Stimulated activated CD8-positive, alpha-beta memory T cell treated with anti-CD3 and anti-CD28 coated beads, Interleukin-15, amount 100 ng/mL, for 24 hours (primary cell): Measurements from ENCODE around the gene TRPC6.
"Not testable (repeated sequence)": the region's sequence is repeated elsewhere in the genome, so short reads cannot be mapped to it uniquely, and the experiment has no call there.

Experiments used
- DNase-seq: peaks from one replicate; pipeline ENCODE4 v3.0.0-alpha.2; 2020; ENCODE audit warnings: low read depth

TRPC6 gene

GRCh38 chr11:101448881-101449442 lies 134.8 kb downstream of the TRPC6 start:
- DNase-seq = no peak

GRCh38 chr11:101446726-101447125 lies 137.1 kb downstream of the TRPC6 start:
- no peak for DNase-seq

GRCh38 chr11:101446238-101446637 lies 137.6 kb downstream of the TRPC6 start:
- DNase-seq = no peak

- no peak for DNase-seq
These were observed 138.0 kb downstream of the TRPC6 start for GRCh38 chr11:101445761-101446160.

- DNase-seq = no peak
These were observed 139.0 kb downstream of the TRPC6 start for GRCh38 chr11:101444851-101445250.

GRCh38 chr11:101444164-101444563 lies 139.6 kb downstream of the TRPC6 start:
- DNase-seq = no peak

- no peak for DNase-seq
These were observed 140.8 kb downstream of the TRPC6 start for GRCh38 chr11:101442936-101443521.

- no peak for DNase-seq
These were observed 141.6 kb downstream of the TRPC6 start for GRCh38 chr11:101442171-101442570.

- no peak for DNase-seq
These were observed 142.1 kb downstream of the TRPC6 start for GRCh38 chr11:101441747-101442146.

- DNase-seq = no peak
These were observed 144.3 kb downstream of the TRPC6 start for GRCh38 chr11:101439488-101439887.

- not testable (repeated sequence) for DNase-seq
These were observed 145.1 kb downstream of the TRPC6 start for GRCh38 chr11:101438708-101439107.

- DNase-seq = no peak
These were observed 145.7 kb downstream of the TRPC6 start for GRCh38 chr11:101438126-101438525.

- no peak for DNase-seq
These were observed 147.2 kb downstream of the TRPC6 start for GRCh38 chr11:101436511-101437142.

- no peak for DNase-seq
These were observed 148.3 kb downstream of the TRPC6 start for GRCh38 chr11:101435408-101435973.

- no peak for DNase-seq
These were observed 149.7 kb downstream of the TRPC6 start for GRCh38 chr11:101434026-101434643.

GRCh38 chr11:101433151-101433550 lies 150.7 kb downstream of the TRPC6 start:
- DNase-seq = no peak

- no peak for DNase-seq
These were observed 153.9 kb downstream of the TRPC6 start for GRCh38 chr11:101429703-101430540.

GRCh38 chr11:101428918-101429317 lies 154.9 kb downstream of the TRPC6 start:
- no peak for DNase-seq

GRCh38 chr11:101407324-101407723 lies 176.5 kb downstream of the TRPC6 start:
- no peak for DNase-seq
